NCI-H2029 treated with DMSO at 0.1 percent for 48 hours (cell line): ENCODE results near the gene CMTM5.
"Not testable (repeated sequence)": the region's sequence is repeated elsewhere in the genome, so short reads cannot be mapped to it uniquely, and the experiment has no call there.

Source experiments
- DNase-seq: peaks from one replicate; lab custom pipeline; 2025; lab: John Stamatoyannopoulos, UW

The CMTM5 gene

GRCh38 chr14:23415821-23416778, 39.3 kb downstream of the CMTM5 start:
- DNase-seq = no peak

GRCh38 chr14:23416801-23417200, 40.0 kb downstream of the CMTM5 start:
- DNase-seq = no peak

GRCh38 chr14:23417269-23417668, 40.4 kb downstream of the CMTM5 start:
- not testable (repeated sequence) for DNase-seq

GRCh38 chr14:23418021-23418420, 41.2 kb downstream of the CMTM5 start:
- no peak for DNase-seq

- DNase-seq = not testable (repeated sequence)
Observed at GRCh38 chr14:23419646-23420045, 42.8 kb downstream of the CMTM5 start.

- no peak for DNase-seq
Observed at GRCh38 chr14:23421594-23421993, 44.7 kb downstream of the CMTM5 start.

- DNase-seq = no peak
Observed at GRCh38 chr14:23423657-23424056, 46.8 kb downstream of the CMTM5 start.

GRCh38 chr14:23425169-23425568, 48.3 kb downstream of the CMTM5 start:
- DNase-seq = no peak

GRCh38 chr14:23425798-23426197, 49.0 kb downstream of the CMTM5 start:
- not testable (repeated sequence) for DNase-seq

GRCh38 chr14:23428686-23429495, 52.0 kb downstream of the CMTM5 start:
- DNase-seq = no peak
